Measurements from ENCODE around the gene VASP. TPM values are rescaled to one million over a fixed set of nuclear protein-coding genes. Genes with fewer than 3 reads are reported as not detected.

VASP gene
- polyA plus RNA-seq, 3 donors: 132 to 154 (median 144) TPM

DNA sequence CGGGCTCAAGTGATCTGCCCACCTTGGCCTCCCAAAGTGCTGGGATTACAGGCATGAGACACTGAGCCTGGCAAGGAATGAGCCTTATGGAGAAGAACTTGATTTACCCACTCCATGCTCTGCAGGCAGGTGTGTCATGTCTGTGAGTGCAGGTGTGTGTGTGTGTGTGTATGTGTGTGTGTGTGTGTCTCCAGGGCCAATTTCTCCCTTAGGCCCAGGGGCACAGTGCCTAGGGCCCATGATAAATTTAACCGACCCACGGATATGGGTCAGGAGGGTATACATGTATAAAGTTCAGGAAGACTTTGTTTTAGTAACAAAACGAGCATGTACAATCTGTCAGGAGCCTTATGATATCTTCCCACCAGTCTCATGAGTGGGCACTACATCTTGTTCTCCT, 44.0 kb upstream of the VASP start:
- Mint-ChIP-seq H3K9me3 (peaks cover 0 to 7% (median 4%) of the 10 kb centered on the region in 7 donors), H3K36me3 (no peaks in the 10 kb centered on the region), H3K4me1 (peaks cover 19% of the 10 kb centered on the region), H3K27me3 (ENCODE audit: low read depth in 3 of 3) (peaks cover 11 to 26% (median 24%) of the 10 kb centered on the region in 3 donors), H3K4me3 (no peak overlapping the region), H3K27ac (no peak overlapping the region)
- Histone ChIP-seq H4K20me1 (ENCODE audit: insufficient read depth, low read length) (peaks cover 4% of the 10 kb centered on the region), H2AFZ (ENCODE audit: insufficient read depth, low read depth, low read length, poor library complexity, severe bottlenecking) (no peak overlapping the region), H3K4me1 (ENCODE audit: control insufficient read depth in 1 of 2, insufficient read depth in 2 of 2, low read length in 2 of 2) (peaks cover 8 to 16% of the 10 kb centered on the region in 2 donors), H3K9me3 (replicated peaks in 1 of 2; ENCODE audit: control insufficient read depth in 1 of 2, insufficient read depth in 1 of 2, low read length in 2 of 2) (no peaks in the 10 kb centered on the region), H3K4me2 (replicated peaks; ENCODE audit: extremely low read depth, low read length, poor library complexity, severe bottlenecking) (no peak overlapping the region), H3K27ac (ENCODE audit: low read depth in 1 of 2, low read length in 2 of 2) (no peak overlapping the region), H3K9ac (ENCODE audit: insufficient read depth, low read length, poor library complexity, severe bottlenecking) (no peak overlapping the region), H3K4me3 (replicated peaks in 1 of 3; ENCODE audit: low read depth in 2 of 3, low read length in 3 of 3) (no peak overlapping the region), H3K36me3 (replicated peaks in 1 of 2; ENCODE audit: control insufficient read depth in 1 of 2, insufficient read depth in 2 of 2, low read length in 2 of 2) (no peaks in the 10 kb centered on the region), H3K79me2 (ENCODE audit: insufficient read depth, low read length) (no peaks in the 10 kb centered on the region), H3K27me3 (ENCODE audit: control insufficient read depth in 2 of 2, insufficient read depth in 2 of 2, low read length in 2 of 2) (no peaks in the 10 kb centered on the region)
- no peak for DNase-seq
- TF ChIP-seq, protein P1, sequence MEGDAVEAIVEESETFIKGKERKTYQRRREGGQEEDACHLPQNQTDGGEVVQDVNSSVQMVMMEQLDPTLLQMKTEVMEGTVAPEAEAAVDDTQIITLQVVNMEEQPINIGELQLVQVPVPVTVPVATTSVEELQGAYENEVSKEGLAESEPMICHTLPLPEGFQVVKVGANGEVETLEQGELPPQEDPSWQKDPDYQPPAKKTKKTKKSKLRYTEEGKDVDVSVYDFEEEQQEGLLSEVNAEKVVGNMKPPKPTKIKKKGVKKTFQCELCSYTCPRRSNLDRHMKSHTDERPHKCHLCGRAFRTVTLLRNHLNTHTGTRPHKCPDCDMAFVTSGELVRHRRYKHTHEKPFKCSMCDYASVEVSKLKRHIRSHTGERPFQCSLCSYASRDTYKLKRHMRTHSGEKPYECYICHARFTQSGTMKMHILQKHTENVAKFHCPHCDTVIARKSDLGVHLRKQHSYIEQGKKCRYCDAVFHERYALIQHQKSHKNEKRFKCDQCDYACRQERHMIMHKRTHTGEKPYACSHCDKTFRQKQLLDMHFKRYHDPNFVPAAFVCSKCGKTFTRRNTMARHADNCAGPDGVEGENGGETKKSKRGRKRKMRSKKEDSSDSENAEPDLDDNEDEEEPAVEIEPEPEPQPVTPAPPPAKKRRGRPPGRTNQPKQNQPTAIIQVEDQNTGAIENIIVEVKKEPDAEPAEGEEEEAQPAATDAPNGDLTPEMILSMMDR (IDR thresholded peaks at IDR 0.05): no peak
- intact Hi-C loops (cut with micrococcal nuclease): no loop called here
- WGBS (ENCODE audit: insufficient coverage): 100% methylated on average over 1 of the region's 4 CpGs

DNA sequence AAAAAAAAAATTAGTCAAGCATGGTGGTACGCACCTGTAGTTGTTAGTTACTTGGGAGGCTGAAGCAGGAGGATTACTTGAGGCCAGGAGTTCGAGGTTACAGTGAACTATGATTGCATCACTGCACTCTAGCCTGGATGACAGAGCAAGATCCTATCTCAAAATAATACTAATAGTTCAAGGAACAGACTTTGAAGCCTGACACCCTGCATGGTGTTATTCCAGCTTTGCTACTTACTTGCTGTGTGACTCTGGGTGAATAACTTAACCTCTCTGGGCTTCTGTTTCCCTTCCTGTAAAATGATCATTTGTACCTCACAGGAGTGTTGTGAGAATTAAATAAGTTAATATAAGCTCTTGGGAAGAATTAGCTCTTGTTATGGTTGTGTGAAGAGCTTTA, 43.0 kb upstream of the VASP start:
- peaks cover 13 to 32% (median 31%) of the 10 kb centered on the region in 3 donors for H3K27me3 Mint-ChIP-seq (ENCODE audit: low read depth in 3 of 3)
- H3K4me3 ChIP-seq (replicated peaks in 1 of 3; ENCODE audit: low read depth in 2 of 3, low read length in 3 of 3): no peak overlapping the region

More for the DNA sequence above, 43.0 kb upstream of the VASP start:
- no peaks in the 10 kb centered on the region for H3K9me3 ChIP-seq (replicated peaks in 1 of 2; ENCODE audit: control insufficient read depth in 1 of 2, insufficient read depth in 1 of 2, low read length in 2 of 2)
- peak overlapping the region in 1 of 7 donors; percentile 81 for H3K27ac Mint-ChIP-seq
- intact Hi-C loops (cut with micrococcal nuclease): no loop called here
- H3K27me3 ChIP-seq (ENCODE audit: control insufficient read depth in 2 of 2, insufficient read depth in 2 of 2, low read length in 2 of 2): no peaks in the 10 kb centered on the region
- no peak overlapping the region for H3K4me2 ChIP-seq (replicated peaks; ENCODE audit: extremely low read depth, low read length, poor library complexity, severe bottlenecking)
- 85% methylated on average over 2 of the region's 2 CpGs for WGBS (ENCODE audit: insufficient coverage)
- H3K4me3 Mint-ChIP-seq: no peak overlapping the region
- no peak overlapping the region for H2AFZ ChIP-seq (ENCODE audit: insufficient read depth, low read depth, low read length, poor library complexity, severe bottlenecking)
- TF ChIP-seq, protein P1 (IDR thresholded peaks at IDR 0.05): no peak
- H3K27ac ChIP-seq (ENCODE audit: low read depth in 1 of 2, low read length in 2 of 2): no peak overlapping the region
- H3K4me1 Mint-ChIP-seq: peaks cover 19% of the 10 kb centered on the region
- peaks cover 14% of the 10 kb centered on the region for H4K20me1 ChIP-seq (ENCODE audit: insufficient read depth, low read length)
- H3K9me3 Mint-ChIP-seq: peaks cover 0 to 16% (median 8%) of the 10 kb centered on the region in 7 donors
- no peaks in the 10 kb centered on the region for H3K79me2 ChIP-seq (ENCODE audit: insufficient read depth, low read length)
- H3K4me1 ChIP-seq (ENCODE audit: control insufficient read depth in 1 of 2, insufficient read depth in 2 of 2, low read length in 2 of 2): peaks cover 8 to 15% of the 10 kb centered on the region in 2 donors
- H3K36me3 ChIP-seq (replicated peaks in 1 of 2; ENCODE audit: control insufficient read depth in 1 of 2, insufficient read depth in 2 of 2, low read length in 2 of 2): no peaks in the 10 kb centered on the region
- DNase-seq: peak in 1 of 3 donors; percentile 16
- no peak overlapping the region for H3K9ac ChIP-seq (ENCODE audit: insufficient read depth, low read length, poor library complexity, severe bottlenecking)
- no peaks in the 10 kb centered on the region for H3K36me3 Mint-ChIP-seq
